ENCODE results near the gene SLC35F6.

GRCh38 chr2:26721115-26722032, 42.7 kb upstream of the SLC35F6 start:
- TF ChIP-seq CTCF (IDR thresholded peaks at IDR 0.05), result no peak
- no peak for TF ChIP-seq POLR2A (IDR thresholded peaks at IDR 0.05)
